Stimulated activated CD4-positive, alpha-beta T cell treated with anti-CD3 and anti-CD28 coated beads, Interleukin-1b, Interleukin-23, amount 100 ng/mL, for 24 hours (primary cell): ENCODE results near the gene LSAMP.

ENCODE experiments used
- DNase-seq, 4 experiments: peaks; one replicate each; pipeline ENCODE4 v3.0.0-alpha.2; 2020; ENCODE audit warnings: low read depth in 4 of 4, low spot score in 1 of 4

LSAMP gene

DNA sequence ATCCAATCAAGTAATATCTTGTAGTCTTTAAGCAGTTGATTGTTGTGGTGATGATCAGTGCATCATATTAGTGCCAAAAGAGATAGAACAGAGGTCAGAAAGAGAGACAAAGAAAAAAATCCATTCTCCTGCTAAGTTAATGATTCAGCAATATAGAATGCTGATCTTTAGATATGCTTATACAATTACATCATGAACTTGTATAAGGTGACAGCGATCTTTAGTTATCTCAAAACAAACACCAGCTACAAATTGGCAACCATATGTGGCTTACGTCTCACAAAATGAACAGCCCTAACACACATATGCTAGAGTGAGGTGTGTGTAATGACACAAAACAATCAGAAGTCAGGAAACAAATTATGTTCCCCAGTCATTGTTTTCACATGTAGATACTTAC lies 12.5 kb downstream of the LSAMP start:
- no peak for DNase-seq

DNA sequence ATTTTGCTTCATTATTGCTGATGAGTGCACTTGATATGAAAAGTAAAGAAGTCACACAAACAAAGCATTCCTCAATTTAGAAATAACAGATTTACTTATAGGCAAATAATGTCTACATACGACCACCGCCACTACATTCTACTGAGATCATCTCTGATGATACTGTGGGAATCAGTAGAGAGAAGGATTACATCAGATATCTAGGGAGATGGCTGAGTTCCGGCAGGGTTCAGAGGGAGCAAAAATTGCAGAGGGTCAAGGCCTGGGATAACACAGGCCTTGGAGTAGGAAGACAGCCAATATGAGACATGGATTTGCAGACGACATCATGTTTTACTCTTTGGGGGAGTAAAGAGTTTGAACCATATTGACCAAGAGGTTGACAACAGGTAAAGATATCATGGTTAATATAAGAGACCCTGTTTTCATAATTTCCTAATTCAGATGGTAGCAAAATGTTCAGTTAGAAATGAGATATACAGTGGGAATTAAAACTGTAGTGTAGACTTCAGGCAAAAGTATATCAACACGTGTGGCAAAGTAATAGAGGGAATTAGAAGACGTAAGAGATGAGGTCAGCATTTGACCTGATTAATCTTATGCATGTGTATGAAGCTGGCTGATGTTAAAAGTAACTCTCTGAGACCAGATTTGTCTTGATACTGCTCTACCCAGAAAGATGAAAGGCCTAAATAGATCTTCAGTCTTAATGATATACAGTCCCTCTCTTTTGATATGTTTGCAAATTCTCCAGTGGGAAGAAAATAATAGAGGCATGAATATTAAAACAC lies 15.6 kb downstream of the LSAMP start:
- no peak for DNase-seq

DNA sequence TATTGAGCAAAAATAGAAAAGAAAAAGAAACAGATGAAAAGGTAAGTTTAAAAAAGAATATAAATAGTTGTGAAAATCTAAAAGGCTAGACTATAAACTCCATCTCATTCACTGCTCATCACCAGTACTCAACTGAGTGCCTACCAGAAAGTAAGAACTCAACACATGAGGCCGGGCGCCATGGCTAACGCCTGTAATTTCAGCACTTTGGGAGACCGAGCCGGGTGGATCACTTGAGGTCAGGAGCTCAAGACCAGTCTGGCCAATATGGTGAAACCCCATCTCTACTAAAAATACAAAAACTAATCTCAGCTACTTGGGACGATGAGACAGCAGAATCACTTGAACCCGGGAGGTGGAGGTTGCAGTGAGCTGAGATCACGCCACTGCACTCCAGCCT lies 19.3 kb downstream of the LSAMP start:
- DNase-seq: no peak

DNA sequence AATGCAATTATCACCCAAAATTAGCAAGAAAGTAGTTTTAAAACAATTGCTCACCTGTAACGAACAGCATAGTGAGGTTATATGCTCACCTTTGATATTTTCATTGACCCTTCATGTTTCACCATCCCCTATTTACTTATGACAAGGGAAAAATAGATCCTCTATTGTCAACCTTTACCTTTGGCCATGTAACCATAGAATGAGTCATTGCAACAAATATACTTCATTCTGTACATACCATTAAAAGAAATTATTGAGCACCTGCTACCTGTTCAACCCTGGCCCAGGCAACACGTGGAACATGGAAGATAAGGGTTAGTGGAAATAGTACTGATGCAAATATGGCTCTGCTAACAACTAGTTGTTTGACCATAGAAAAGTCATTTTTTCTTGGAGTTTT lies 20.2 kb downstream of the LSAMP start:
- DNase-seq: no peak

DNA sequence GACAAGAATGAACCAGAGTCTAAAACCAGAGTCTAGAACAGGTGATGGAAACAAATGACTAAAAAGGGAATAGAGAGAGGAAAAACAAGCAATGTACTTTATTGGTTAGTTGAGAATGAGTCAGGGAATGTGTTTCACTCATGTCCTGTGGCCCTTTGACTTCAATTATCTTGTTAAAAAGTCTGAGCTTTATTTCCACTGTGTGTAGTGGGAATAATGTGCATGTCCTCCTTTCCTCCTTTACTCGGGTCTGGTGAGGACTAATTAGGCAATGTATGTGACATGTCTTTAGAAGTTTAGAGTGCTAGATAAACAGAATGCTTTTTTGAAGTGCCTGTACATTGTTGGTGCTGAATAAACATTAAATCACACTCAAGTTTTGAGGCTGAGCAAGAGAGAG lies 21.3 kb downstream of the LSAMP start:
- no peak for DNase-seq

DNA sequence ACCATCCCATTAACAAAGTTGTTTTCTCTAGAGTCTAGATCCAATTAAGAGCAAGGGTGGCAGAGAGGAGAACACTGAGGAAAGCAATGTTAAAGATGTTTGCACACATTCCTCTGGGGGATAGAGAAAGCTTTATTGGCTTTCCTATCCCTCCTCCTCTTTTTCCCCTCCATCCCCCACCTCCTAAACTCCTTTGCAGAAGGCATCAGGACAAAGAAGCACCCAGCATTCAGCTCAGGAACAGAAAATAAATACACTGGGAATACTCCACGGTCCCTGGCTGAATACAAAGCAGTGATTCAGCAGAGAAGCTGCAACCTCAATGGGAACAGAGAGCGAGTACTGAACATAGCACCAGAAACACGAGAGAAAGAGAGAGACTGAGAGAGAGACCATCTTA lies 21.9 kb downstream of the LSAMP start:
- no peak for DNase-seq

DNA sequence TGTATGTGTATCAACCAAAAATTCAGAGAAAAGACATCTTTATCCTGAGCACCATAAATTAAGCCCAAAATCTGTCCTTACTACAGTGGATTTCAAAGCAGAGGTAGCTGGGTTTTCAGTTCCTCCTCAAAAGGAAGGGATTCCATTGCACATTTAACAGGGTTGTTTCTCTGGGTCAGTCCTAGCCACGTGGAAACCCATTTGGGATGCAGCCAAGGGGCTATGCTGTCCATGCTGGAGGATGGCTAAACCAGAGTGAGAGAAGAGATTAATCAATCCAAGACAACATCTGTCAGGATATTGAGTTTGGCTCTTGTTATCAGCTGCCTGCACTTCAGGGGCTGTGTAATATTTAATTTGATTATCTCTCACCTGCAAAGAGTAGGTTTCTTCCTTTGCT lies 28.1 kb downstream of the LSAMP start:
- DNase-seq: no peak

DNA sequence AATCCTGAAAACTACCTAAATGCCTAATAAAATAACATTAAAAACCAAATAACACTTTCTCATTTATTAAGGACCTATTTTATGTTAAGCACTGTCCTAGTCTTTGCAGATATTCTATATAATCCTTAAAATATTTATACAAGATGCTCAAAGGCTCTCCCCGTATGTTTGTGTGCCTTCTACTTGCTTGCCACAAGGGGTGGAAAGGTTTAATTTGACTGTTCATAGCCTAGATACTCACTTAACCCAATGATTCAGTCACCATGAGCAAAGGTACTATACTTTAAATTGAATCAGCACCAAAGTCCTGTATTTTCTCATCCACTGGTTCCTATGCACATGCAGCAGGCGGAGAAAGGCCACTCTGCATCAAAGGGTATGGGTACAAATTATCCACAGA lies 32.0 kb downstream of the LSAMP start:
- no peak for DNase-seq

DNA sequence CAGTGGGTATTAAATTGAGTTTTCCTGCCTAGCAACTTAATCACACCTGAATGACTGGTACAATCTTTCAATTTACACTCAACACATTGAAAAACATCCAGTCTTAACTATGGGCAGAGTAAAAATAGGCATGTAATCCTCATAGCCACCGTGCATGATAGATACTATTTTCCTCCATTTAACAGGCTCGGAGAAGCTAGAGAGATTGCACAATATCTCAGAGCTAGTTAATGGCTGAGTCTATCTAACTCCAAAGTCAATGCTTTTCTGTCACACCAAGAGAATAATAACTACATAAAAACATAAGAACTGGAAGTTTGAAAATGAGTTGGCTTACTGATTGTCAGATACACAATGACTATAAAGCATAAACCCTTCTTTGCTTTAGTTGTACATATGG lies 36.8 kb downstream of the LSAMP start:
- no peak for DNase-seq

DNA sequence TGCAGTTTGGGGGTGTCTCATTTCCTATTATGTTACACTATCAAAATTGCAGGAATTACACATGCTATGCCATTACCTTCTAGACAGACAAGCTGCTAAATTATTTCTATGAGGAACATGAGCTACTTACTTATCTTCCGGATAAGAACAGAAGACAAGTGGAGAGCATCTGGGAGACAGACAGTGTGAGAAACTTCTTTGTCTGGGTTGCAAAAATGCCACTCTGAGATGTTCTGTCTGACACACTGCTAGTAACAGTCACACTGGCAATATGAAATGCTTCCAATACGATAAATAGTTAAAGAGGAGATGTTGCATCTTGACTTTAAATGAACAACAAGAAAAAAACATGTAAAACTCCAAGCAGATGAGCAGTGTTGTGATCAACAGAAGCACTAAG lies 40.1 kb downstream of the LSAMP start:
- DNase-seq: no peak

DNA sequence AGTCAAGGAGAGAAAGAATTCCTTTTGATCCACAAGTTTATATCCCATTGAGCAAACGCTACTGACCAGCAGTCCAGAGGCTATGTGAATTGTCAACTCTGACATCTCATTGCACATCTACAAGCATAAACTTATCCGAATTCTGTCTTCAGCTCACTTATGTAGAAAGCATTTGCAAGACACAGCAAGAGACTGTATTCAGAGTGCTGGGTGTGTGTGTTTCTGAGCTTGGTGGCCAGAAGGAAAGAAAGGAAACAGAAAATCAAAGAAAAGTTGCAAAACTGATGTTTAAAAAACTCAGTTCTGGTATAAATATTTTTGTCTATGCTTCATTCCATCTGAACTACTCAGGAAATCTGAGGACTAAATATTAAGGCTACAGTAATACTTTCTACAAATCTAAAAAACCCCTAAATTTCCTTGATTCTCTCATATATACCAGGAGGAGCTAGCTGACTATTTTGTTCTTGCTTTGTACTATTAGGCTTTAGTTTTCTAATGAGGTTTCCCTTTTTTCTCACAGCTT lies 45.5 kb downstream of the LSAMP start:
- DNase-seq: no peak

DNA sequence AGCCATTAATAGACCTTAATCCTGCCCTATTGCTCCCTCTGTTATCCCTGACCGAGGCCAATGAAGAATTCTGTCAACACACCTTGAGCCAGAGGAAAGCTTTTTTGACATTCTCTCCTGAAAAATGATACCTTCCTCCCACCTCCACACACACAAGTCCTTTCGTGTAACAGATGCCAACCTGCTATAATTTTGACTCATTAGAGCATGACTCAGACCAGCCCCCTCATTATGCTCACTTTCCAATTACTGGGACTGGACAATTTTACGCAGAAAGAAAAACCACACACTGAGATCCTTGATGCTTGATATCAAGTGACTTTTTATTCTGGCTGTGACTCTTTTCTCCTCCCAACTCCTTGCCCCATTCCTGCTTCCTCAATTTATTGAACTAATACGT lies 50.9 kb downstream of the LSAMP start:
- DNase-seq: no peak

DNA sequence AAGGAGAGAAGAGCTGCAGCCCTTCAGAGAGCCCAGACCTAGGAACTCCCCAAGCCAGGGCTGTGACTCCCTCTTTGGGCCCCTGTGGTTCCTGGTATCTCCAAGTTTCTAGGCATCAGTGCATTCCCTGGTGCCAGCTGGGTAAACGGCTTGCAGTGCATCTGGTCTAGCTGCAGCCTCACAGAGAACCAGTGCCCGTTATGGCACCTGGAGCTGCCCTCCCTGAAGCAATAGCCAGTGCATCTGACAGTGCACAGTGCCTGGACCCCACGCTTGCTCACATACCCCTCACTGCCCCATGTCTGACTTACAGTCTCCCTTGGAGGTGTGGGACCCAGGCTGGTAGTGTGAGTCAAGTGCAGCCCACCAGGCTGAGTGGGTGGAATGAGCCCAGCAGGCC lies 52.1 kb downstream of the LSAMP start:
- no peak for DNase-seq

DNA sequence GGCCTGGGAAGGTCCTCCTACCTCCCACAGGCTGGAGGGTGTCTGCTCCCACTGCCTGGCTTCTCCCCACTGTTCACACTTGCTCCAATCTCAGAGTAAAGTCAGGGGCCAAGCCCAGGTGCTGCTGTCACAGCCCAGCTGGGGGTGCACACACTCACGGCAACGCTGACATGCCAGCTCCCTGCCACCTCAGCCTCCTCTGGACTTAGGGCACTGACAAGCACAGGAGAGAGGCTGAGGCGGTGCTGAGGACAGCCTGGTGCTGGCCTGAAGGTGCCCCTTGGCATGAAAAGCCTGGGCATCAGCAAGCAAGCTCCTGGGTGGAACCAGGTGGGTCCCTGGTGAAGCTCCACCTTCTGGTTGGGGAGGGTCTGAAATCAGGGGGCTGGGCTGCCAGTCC lies 53.0 kb downstream of the LSAMP start:
- no peak for DNase-seq

DNA sequence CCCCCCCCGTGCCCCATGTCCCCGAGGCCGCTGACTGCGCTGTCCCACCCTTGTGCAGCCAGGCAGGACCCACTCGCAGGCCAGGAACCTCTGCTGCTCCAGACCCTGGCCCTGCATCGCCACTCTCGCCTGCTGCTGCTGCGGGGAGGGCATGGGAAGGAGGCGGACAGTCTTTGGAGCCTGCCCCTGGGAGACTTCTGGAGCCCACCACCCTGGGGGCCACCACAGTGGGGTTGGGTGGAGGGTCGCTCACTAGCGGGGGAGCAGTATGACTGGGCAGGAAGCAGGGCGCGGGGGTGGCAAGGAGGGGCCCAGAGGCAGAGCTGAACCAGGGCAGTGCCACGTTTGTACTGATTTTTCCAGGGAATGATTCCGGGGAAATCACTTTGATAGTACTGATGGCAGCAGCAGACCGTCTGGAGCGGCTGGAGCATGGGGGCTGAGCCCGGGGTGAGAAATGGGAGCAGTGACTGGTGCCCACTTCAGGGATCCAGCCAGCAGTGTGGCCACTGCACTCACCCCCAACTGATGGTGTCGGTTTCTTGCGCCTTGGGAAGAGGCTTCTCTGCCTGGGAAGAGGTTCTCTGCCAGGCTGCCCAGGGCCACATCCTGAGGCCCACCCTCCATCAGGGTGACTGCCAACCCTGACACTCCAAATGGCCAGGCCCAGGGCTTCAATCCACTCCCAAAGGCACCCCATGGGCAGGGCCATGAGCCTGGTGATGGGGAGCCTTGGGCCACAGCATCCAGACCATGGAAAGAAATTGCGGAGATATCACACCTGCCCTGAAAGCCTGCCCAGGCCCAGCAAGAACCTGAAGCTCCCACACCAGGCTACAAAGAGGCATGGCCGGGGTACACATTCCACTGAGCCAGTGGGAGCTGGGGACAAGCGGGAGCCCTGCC lies 53.7 kb downstream of the LSAMP start:
- no peak for DNase-seq

DNA sequence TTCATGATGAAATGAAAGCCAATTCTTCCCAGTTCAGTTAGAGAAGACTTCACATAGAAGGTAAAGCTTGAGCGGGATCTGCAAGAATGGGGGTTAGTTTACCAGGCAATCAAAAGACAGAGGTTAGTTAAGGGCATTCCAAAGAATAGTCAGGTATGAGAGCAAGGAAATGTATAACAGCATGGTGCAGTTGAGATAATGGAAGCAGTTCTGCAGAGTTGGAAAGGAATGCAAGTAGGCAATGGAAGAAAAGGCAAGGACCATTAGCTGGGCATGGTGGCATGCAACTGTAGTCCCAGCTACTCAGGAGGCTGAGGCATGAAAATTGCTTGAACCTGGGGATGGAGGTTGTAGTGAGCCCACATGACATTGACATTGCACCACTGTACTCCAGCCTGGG lies 55.0 kb downstream of the LSAMP start:
- DNase-seq: no peak

DNA sequence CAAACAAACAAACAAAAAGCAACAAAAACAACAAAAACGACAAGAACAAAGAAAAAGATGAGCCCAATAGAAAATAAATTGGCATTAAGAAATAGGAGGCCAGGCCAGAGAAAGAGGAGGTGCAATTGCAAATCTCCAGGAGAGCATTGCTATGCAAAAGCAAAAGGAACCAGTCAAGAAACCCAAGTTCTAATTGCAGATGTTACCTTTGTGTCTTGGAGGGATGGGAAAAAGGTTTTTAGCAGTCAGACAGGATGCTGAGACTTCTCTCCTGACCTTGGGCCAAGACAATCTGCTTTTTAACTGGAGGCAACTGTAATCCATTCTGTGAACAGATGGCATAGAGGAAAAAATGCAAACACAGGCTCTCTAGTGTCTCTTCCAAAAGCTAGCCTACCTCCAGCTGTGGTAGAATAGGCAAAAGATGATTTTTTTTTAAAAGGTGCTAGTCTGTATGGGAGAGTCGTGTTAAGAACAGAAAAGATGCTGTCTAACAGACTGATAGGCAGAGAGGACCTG lies 56.4 kb downstream of the LSAMP start:
- DNase-seq: no peak

DNA sequence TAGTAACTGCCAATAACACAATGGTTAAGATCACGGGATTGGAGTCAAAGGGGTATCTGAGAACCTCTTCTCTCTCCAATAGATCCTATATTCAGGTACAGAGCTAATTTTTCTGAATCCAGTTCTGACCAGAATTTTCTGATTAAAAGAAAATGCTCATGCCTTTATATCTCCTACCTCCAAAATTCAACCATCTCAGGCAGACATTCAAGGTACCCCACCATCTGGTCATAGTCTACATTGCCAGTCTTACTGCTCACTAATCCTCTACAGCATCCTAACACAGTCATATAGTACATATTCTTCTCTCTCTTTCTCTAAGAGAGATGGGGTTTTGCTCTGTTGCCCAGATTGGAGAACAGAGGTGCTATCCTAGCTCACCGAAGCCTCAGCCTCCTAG lies 59.1 kb downstream of the LSAMP start:
- no peak for DNase-seq

DNA sequence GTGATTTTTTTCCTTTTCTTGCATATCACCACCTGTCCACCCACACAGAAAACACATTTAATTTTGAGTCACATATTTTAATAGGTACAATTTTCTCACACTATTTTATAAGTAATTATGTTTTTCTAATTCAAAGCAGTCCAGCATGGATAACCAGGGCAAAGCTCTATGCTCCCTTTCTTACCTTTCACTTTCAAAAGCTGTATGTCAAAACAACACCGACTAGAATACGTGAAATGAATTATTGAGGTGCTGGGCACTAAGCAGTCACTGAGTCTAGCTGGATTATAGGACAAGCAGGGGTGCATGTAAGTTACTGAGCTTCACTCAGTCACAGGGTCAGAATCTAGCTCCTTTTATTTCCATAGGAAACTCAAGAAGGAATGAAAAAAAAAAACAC lies 60.6 kb downstream of the LSAMP start:
- no peak for DNase-seq

DNA sequence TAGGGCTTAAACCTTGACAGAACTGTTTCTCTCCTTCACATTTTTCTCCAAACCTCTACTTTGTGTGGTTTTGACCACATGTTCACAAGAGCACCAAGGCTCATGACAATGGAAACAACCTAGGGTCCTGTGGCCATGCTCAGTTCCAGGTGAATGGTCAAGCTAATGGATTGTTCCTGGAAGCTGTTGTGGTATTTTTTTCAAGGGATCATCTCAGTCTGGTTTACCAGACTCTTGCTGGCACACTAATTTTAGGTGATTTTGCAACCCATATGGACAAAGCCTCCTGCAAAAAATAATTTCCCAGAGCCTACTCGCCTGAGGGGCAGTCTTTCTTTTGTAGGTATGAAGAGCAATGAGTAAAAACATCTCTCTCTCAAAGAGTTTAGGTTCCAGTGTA lies 67.2 kb downstream of the LSAMP start:
- no peak for DNase-seq

DNA sequence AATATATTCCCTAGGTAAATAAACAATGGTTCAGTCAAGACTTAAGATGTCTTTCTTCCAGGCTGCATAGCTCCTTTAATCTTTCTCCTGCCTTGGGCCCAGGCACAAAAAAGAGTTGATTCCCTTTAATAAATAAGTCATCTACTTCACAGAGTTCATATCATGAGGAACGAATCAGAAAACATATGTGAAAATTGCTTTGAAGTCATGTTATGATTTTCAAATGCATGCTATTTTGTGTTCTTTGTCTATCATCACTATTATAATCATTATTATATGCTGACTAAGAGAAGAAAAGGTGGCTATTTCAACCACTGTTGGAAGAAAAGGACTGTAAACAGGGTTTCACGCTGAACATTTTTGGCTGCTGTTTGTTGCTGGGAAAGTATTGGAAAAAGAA lies 70.4 kb downstream of the LSAMP start:
- no peak for DNase-seq

DNA sequence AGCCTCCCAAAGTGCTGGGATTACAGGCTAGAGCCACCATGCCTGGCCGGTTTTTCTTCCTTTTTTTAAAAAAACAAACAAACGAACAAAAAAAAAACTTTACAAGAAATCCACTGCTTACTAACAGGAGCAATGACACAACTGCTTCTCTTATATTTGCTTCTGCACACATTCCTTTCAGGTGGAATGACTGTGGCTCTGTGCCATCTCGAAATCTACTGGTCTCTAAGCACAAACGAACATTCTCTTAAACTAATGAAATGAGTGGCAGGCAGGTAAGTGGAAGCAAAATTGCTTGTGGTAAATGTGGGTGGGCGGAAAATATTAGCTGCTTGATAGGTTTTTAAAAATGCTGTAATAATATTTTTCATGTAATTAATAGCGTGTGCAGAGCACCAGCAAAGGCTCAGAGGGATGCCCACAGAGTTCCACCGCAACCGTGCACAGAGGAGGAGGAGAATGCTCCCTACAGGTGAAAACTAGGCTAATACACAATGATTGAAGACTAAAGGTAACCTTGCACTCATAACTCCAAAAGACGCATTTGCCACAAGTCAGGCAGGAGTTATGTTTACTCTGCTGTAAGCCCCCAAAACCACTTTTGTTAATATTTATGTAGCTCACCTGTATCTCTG lies 77.4 kb downstream of the LSAMP start:
- DNase-seq: no peak
